Measurements from ENCODE around the gene CACNA1C.
A peak's percentile ranks its signal among the peaks of the same experiment; 100 is the strongest.
"Not testable (repeated sequence)": the region's sequence is repeated elsewhere in the genome, so short reads cannot be mapped to it uniquely, and the experiment has no call there.

Gene CACNA1C

DNA sequence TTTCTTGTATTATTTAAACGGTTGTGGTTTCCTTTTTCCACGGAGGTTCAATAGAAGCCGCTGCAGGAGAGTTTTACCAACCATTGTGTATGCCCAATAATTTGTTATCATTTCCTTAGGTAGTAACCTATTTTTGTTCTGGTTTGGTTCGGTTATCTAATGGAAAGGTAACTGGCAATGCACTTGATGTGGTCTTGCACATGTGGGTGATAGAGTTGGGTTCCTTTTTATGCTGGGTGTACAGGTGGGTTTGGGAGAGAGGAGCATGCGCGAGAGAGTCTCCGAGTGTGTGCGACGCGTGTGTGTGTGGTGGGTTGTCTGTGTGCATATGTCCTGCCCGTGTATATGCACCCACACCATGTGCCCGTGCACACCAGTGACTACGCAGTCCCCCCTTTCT lies 639.3 kb downstream of the CACNA1C start:
- no peak for DNase-seq (ENCODE audit: low spot score)
- FAIRE-seq: peak; percentile 79

DNA sequence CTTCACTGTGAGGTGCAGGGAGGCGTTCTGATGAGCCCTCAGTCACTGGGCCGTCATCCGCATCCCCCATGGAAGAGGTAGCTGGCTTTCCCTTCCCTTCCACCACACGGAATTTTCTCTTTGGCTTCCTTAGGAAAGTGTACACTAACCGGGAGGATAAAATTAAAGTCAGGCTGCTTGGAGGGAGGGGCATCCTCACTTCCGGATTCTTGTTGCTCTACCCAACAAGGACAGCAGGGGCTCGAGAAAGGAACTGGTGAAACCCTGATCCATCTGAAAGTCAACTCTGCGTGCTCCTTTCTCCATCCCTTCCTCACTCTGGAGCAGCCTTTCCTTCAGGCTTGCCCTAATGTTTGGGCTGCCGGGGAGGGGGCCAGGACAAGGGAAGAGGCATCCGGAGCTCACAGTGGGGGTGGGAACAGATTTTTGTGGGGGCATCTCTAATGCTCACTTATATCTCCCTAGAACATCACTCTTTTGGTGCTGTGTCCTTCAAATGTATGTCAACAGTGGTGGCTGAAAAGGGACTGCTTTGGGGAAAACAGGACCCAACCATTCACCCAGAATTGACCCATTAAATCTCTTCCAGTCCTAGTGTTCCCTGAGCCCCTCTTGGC lies 640.6 kb downstream of the CACNA1C start:
- FAIRE-seq: no peak
- DNase-seq (ENCODE audit: low spot score): no peak

DNA sequence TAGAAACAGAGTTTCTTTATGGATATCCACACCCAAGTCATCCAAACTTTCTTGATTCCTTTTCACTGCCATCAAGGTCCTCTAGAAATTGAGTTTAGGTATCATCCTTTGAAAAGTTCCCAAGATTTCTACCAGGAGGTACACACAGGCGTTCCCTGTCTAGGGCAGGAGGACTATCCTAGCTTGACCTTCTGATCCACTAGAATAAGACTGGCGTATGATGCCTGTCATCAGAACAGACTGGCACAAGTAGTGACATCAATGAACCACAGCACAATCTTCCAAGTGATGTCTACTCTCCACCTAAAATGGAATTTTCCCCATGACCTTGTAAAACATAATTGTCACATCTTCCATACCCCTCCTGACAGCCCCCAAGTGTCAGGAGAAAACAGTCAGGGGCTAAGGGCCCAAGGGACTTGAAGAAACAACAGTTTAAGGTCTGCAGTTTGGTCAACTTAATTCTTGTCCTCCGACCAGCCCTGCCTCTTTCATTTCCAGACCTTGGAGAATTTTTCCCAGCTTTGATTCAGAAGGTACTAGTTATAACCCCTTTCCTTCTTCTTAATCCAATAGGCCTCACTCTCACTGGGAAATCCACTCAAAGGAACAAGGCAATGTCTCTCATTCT lies 641.3 kb downstream of the CACNA1C start:
- DNase-seq (ENCODE audit: low spot score): no peak
- peak; percentile 35 for FAIRE-seq

DNA sequence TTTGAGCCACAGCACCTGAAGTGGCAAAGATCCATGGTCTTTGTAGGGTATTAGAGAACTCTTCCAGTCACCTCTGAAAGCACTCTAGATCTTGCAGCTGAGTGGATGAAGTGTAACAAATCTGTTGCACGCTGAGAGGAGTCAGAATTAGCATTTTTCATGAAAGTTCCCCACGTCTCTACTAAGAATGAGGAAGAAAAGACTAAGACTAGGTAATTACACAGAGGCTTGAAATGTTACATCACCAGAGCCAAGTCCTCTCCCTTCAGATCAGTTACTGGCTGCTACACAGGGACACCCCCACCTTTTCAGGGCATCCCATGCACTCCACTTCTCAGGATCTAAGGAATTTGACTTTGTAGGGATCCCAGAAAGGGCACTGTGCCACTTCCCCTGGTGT lies 643.3 kb downstream of the CACNA1C start:
- DNase-seq (ENCODE audit: low spot score) (no peak), FAIRE-seq (no peak)

DNA sequence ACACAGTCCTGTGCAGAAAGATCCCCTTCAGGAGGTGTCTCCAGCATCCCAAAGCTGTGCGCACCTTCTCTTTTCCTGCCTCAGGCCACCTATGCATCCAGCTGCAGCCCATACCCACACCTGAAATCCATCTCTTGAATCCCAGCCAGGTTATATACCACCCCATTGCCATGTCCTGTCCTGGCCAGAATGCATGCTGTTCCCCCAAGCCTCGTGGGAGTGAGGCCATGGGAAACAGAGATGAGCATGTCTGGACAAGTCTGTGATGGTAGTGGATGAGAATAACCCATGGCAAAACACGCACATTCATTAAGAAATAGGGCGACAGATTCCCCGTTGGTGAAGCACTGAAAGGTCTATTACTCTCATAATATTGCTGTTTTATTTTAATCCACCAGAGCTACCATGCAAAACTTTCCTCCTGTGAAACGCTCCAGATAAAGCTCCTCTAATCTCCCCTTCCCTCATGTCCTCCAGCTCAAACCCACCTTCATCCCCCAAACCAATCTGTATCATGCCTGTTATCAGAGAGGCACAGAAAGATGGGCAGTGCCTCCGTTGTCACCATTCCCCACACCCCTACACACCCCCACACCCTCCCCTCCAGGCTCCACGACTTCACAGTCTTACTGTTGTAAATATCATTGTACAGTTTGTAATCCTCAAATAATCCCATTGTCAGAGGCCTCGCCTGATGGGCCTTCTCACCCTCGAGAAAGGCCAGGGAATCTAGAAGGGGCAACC lies 644.4 kb downstream of the CACNA1C start:
- peak; percentile 13 for FAIRE-seq

DNA sequence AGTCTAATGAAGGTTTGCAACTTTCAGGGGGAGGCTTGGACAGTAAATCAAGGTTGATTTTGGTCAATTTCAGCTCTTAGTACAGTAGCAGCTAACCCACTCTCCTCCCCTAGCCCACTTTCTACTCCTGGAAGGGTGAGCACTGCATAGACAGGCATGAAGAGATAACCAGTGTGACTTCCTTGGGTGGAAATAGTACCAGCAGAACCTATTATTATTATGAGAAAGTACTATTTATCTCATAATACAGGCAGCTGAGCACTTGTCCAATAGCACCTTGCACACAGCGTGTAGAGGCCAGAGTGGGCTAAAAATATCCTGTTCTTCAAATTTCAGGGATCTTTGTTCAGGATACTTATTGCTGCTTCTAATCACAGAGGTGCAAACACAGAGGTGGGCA lies 645.8 kb downstream of the CACNA1C start:
- FAIRE-seq: no peak
- no peak for DNase-seq (ENCODE audit: low spot score)

More for the DNA sequence above, 644.4 kb downstream of the CACNA1C start:
- DNase-seq (ENCODE audit: low spot score): no peak

DNA sequence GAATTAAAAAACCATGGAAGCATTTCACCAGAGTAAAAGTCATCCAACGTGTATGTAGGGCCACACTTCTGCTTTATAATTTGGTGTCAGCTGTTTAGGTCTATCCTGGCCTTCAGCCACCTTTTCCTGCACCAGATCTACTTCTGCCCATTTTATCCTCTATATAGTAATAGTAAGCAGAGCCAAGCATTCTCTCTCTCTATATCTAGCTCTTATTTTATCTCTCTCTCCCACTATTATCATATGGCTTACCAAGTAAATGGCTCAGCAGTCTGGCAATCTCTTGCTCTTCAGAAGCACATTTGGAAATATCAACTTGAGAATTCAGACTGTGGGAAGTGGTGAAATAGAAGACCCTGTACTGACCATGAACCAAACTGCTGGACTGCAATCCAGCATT lies 657.9 kb downstream of the CACNA1C start:
- FAIRE-seq: no peak

DNA sequence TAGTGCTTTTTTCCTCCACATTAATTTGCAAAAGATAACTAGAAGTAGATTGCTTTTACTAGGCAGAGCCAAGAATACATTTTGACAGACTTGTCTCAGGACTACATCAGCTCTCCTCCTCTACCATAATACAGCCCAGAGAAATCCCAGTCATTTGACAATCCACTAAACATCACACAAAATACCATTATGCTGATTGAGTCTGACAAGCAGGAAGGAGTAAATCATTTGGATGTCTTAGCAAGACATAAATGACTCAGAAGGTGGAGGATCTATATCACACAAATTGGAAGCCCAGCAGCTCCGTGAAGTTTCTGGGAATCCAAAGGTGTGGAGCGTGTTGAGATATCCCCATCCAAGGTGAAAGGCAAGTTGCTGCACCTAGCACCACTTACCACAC lies 666.6 kb downstream of the CACNA1C start:
- FAIRE-seq (peak; percentile 9), DNase-seq (ENCODE audit: low spot score) (peak; percentile 33)

More for the DNA sequence above, 657.9 kb downstream of the CACNA1C start:
- no peak for DNase-seq (ENCODE audit: low spot score)

DNA sequence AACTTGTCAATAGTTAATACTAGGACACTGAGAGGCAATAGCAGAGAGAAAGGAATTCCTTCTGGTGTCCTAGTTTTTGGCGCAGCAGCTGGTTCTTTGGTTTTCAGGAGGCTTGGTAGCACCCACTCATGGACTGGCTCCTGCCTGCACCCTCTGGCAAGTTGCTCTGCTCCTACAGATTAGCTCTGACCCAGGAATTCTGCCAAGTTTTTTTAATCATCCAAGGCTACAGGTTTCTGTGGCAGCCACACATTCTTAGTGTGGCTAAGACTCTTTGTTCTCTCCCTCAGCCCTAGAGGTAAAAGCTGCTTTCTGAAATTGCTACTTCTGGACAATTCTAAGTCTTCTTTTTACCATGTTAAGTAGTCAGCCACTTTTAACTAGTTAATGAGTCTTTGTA lies 670.0 kb downstream of the CACNA1C start:
- no peak for FAIRE-seq
- peak; percentile 19 for DNase-seq (ENCODE audit: low spot score)

DNA sequence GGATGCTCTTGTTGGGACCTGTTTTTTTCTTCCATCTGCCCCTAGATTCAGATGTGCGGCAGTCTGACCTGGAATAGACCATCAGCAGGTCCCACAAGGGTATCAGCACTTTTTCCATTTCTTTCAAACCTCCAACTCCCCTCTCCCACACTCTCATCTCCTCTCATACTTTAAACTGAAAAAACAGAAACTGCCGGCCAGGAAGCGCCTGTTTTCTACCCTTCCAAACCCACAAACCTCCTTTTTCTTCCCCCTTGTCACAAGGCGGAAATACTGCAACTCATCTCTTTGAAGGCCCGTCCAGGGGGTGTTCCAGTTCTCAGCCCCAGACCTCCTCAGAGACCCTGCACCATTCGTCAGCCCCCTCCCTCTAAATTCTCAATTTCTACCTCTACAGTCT lies 679.5 kb downstream of the CACNA1C start:
- FAIRE-seq: no peak
- DNase-seq (ENCODE audit: low spot score): peak; percentile 1

DNA sequence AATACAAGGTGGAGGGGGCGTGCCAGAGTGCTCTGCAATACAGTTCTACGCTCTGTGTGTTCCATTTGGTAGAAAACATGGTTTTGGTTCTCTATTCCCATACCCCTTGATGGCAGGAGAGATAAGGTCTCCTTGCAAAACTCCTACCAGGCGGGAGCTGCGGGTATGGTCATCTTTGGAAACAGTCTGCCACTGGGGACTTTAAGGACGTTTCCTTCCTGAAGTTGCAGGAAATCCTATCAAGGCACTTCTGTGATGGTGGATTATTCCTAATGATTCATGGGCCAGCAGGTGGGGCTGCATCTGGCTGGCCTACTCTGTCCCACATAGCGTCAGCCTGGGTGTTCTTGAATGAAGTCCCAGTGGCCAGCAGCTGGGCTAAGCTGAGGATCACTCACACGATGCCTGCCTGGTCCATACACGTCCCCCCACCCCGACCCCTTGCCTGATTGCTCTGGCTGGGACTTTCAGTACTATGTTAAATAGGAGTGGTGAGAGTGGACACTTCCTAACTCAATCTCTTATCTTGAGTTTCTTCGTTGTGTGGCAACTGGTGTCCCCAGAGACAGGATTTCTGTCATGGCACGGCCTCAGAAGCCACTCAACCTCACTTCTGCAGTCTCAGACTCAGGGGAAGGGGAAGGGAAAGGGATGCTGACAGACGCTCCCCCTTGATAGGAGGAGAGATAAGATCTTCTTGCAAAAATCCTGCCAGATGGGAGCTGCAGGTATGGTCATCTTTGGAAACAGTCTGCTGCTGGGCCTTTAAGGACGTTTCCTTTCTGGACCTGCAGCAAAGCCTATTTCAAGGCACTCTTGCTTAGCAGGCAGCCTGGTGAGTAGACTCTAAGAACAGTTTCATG lies 680.9 kb downstream of the CACNA1C start:
- FAIRE-seq: no peak

DNA sequence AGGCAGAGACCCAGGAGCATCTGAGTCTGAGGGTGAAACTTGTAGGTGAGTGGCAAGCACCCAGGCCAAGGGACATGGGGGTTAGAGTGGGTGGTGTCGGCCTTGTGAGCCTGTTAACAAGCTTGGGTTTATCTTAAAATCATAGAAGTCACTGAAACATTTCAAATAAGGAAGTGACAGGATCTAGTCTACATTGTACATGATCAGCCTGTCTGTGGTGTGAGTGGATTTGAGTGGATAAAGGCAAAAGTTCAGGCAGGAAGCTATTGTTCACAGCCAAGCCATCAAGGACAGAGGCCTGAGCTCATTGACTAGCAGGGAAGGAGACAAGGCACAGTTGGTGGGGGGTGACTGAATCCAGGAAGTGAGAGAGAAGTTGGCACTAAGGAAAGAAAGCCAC lies 682.6 kb downstream of the CACNA1C start:
- DNase-seq (ENCODE audit: low spot score) (no peak), FAIRE-seq (no peak)

More for the DNA sequence above, 680.9 kb downstream of the CACNA1C start:
- DNase-seq (ENCODE audit: low spot score): no peak

DNA sequence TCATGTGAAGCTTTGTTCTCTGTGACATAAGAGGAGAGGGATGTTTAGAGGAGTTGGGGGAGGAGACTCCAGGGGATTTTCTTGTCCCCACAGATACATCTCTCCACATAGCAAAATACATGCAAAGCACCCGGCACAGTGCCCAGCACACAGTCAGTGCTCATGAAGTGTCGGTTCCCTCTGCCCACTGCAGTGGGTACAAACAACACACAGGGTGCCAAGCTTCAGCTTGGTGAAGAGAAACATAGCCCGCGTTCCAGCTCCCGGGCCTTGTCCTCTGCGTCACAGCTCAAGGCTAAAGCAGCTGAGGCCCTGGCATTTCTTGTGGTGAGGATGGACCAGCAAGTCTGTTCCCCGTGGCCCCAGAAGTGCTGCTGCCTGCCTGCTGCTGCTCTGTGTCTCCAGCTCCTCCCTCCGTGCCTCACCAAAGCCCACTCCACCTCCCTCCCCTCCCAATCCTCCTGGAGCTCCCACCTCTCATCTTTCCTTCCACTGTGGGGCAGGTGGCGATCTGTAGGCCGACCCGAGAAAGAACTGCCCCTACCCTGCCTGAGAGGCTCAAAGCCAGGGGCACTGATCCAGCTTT lies 685.0 kb downstream of the CACNA1C start:
- FAIRE-seq (no peak), DNase-seq (ENCODE audit: low spot score) (no peak)

DNA sequence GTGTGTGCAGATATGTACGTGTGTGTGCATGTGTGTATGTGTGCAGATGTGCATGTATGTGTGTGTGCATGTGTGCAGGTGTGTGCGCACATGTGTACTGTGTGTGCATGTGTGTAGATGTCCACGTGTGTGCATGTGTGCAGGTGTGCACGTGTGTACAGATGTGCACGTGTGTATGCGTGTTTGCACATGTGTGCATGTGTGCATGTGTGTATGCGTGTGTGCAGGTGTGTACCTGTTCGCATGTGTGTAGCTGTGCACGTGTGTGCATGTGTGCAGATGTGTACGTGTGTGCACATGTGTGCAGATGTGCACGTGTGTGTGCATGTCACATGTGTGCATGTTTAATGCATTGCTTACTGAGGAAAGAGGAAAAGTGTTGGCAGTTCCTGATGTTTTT lies 686.3 kb downstream of the CACNA1C start:
- FAIRE-seq (peak; percentile 100), DNase-seq (ENCODE audit: low spot score) (no peak)

DNA sequence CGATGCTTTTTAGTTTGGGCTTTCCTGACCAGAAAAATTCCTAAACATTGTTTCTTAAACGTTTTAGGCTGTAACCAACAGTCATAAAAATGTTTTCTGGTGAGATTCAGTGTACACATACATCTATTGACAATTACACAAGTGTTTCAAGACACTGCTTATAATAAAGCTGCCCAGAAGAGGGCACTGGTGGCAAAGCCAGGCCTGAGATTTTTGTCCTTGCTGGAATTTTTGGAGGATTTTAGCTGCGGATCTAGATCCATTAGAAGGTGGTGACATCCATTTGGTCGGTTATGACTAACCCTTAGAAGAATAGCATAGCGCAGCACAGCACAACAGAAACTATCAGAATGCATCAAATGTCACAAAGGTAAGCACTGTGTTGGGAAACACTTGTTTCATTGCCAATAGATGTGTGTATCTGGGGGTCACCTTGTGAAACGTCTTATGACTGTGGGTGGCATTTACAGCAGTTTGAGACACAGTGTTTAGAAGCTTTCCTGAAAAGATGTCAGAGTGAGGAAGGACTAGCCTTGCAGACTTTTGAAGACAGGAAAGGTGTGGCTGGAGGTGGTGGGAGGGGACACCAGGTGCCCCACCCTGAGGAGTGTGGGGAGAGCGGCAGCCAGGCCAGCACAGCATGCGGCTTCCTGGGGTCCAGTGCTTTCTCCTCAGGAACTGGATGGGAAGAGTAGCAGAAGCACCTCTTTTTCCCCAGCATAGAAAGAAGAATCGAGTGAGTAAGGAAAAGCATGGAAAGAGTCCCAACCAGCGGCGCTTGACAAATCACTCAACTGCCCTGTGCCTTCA lies 687.2 kb downstream of the CACNA1C start:
- DNase-seq (ENCODE audit: low spot score) (no peak), FAIRE-seq (peak; percentile 65)

DNA sequence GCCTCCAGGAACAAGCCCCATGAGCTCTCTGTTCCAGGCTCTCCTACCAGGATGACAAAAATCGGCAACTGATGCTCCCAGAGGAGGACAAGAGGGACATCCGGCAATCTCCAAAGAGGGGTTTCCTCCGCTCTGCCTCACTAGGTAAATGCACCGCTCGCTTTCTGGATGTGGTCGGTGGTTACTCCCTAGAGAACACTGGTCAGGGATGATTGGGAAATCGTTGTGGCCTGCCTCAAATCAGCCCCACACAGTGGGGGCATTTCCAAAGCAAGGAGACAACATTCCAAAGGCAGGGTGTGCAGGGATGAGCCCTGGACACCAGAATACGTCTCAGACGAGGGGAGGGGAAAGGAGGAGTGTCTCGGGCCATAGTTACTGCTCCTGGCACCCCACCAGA lies 689.2 kb downstream of the CACNA1C start:
- FAIRE-seq: peak; percentile 50
- not testable (repeated sequence) for DNase-seq (ENCODE audit: low spot score)

DNA sequence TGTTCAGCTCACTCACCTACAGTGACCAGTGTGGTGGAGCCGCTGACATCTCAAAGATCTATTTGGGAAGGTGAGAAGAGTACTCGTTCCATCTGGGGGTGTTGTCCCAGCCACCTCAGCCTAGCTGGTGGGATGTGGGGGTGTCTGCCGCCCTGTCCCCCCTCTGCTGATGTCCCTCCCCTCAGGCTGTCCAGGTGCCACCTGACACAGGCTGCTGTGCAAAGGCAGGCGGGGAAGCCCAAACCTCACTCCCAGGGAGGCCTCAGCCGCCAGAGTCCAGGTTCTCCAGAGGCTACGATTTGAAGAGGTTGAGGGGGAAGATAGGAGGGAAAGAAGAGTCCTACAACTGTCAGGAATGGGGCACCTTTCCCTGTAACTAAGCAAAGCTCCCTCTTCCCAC lies 690.7 kb downstream of the CACNA1C start:
- no peak for DNase-seq (ENCODE audit: low spot score)
- FAIRE-seq: peak; percentile 87

DNA sequence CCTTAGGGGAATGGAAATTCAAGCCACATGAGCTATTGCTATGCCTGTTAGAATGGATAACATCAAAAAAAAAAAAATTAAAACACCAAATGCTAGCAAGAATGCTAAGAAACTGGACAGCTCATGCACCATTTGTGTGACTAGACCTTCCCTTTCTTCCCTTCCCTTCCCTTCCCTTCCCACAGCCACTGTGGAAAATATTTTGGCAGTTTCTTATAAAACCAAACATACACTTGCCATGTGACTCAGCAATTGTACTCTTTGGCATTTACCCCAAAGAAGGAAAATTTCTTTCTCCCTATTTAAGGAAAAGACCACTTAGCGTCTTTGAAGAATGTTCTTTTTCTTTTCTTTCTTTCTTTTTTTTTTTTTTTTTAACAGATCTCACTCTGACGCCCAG lies 692.9 kb downstream of the CACNA1C start:
- no peak for DNase-seq (ENCODE audit: low spot score)
- FAIRE-seq: no peak
